H1 (cell line): ENCODE measurements around the gene CISH. TPM values are rescaled to one million over a fixed set of nuclear protein-coding genes. Genes with fewer than 3 reads are reported as not detected.

ENCODE experiments used
- EP300 ChIP-seq, 2 experiments: IDR thresholded peaks; 1 replicate in 1 of 2; 2 replicates in 1 of 2; pipeline ENCODE4 v1.6.1; 2011 to 2012; ENCODE audit warnings: low read depth in 2 of 2, low read length in 2 of 2, mild to moderate bottlenecking in 2 of 2, borderline replicate concordance in 1 of 2, inconsistent platforms in 1 of 2, moderate library complexity in 1 of 2
- SUZ12 ChIP-seq: fragments of 200-600 bp; sonication (generic); IDR thresholded peaks from 2 replicates; pipeline ENCODE4 v1.6.1; 2012; ENCODE audit warnings: mild to moderate bottlenecking, inconsistent platforms, low read length, moderate library complexity, mixed read lengths
- ZNF274 ChIP-seq: IDR thresholded peaks from 2 replicates; pipeline ENCODE4 v1.7.0; 2012; ENCODE audit warnings: low read length, borderline replicate concordance; ENCODE audit errors: extremely low read depth
- polyA plus RNA-seq, 7 experiments: library from polyadenylated mRNA; depleted of rRNA in 3 of 7; stranded (reverse) in 5 of 7; unstranded in 2 of 7; fragments of >200 nt in 5 of 7; fragments of 200-250 nt in 2 of 7; gene quantifications; 1 replicate in 5 of 7; 2 replicates in 1 of 7; 4 replicates in 1 of 7; pipeline versions ENCODE4 v1.2.1 to v1.2.3, GENCODE V29; 2011 to 2013; ENCODE audit warnings: missing spikeins in 2 of 7, mixed read lengths in 2 of 7
- total RNA-seq: library from RNA; stranded (reverse); fragmentation: NEBNext Ultra II Directional; extraction: Animal tissue kit (Norgen Biotek cat#: 25700); gene quantifications from 2 replicates; pipeline ENCODE4 v1.2.1, GENCODE V29; 2021
- TF ChIP-seq, protein P1 (sequence below): fragments of 300-600 bp; sonication (generic); IDR thresholded peaks from 2 replicates; pipeline ENCODE4 v1.7.1; 2012; ENCODE audit warnings: low read length, moderate library complexity, mild to moderate bottlenecking, inconsistent platforms; ENCODE audit not compliant: insufficient replicate concordance

CISH gene
- total and polyA plus RNA-seq, 2 of the 8 experiments (the other 6 are each of a cell fraction or from before 2014, with no cell fraction given) = 1.9 to 2.2 TPM

DNA sequence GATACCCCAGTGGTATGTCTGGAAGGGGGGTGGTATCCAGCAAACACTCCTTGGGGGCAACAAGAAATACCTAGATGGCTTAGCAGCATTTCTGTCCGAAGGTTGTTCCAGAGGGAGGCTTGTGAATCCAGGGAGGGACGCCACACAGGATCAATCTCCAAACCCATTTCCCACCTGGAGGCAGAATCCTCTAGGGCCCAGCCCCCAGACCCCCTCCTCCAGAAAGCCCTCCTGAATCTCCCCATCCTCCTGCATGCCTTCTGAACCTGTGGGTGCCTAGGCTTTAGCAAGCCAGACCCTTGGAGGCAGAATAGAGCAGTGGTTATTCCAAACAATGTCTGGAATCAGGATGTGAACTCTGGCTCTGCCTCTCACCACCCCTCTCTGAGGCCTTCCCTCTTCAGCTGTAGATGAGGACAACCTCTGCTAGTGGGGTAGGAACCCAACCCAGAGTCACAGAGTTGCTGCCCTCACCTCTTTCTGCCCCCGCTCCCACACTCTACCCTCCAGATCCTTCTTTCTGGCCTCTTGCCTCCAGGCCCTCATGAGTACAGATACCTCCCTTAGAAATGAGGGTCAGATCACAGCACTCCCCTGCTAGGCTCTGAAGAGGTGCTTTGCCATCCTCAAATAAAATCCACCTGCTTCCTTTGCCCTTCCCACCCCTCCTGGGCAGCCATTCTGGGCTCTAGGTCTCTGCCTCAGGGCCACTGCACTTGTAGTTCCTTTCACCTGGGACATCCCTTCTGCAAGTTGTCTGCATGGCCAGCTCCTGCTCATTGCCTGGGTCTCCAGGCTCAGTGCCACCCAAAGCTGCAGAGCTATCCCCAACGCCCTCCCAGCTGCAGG, 8.1 kb downstream of the CISH start (continued):
- TF ChIP-seq, protein P1, sequence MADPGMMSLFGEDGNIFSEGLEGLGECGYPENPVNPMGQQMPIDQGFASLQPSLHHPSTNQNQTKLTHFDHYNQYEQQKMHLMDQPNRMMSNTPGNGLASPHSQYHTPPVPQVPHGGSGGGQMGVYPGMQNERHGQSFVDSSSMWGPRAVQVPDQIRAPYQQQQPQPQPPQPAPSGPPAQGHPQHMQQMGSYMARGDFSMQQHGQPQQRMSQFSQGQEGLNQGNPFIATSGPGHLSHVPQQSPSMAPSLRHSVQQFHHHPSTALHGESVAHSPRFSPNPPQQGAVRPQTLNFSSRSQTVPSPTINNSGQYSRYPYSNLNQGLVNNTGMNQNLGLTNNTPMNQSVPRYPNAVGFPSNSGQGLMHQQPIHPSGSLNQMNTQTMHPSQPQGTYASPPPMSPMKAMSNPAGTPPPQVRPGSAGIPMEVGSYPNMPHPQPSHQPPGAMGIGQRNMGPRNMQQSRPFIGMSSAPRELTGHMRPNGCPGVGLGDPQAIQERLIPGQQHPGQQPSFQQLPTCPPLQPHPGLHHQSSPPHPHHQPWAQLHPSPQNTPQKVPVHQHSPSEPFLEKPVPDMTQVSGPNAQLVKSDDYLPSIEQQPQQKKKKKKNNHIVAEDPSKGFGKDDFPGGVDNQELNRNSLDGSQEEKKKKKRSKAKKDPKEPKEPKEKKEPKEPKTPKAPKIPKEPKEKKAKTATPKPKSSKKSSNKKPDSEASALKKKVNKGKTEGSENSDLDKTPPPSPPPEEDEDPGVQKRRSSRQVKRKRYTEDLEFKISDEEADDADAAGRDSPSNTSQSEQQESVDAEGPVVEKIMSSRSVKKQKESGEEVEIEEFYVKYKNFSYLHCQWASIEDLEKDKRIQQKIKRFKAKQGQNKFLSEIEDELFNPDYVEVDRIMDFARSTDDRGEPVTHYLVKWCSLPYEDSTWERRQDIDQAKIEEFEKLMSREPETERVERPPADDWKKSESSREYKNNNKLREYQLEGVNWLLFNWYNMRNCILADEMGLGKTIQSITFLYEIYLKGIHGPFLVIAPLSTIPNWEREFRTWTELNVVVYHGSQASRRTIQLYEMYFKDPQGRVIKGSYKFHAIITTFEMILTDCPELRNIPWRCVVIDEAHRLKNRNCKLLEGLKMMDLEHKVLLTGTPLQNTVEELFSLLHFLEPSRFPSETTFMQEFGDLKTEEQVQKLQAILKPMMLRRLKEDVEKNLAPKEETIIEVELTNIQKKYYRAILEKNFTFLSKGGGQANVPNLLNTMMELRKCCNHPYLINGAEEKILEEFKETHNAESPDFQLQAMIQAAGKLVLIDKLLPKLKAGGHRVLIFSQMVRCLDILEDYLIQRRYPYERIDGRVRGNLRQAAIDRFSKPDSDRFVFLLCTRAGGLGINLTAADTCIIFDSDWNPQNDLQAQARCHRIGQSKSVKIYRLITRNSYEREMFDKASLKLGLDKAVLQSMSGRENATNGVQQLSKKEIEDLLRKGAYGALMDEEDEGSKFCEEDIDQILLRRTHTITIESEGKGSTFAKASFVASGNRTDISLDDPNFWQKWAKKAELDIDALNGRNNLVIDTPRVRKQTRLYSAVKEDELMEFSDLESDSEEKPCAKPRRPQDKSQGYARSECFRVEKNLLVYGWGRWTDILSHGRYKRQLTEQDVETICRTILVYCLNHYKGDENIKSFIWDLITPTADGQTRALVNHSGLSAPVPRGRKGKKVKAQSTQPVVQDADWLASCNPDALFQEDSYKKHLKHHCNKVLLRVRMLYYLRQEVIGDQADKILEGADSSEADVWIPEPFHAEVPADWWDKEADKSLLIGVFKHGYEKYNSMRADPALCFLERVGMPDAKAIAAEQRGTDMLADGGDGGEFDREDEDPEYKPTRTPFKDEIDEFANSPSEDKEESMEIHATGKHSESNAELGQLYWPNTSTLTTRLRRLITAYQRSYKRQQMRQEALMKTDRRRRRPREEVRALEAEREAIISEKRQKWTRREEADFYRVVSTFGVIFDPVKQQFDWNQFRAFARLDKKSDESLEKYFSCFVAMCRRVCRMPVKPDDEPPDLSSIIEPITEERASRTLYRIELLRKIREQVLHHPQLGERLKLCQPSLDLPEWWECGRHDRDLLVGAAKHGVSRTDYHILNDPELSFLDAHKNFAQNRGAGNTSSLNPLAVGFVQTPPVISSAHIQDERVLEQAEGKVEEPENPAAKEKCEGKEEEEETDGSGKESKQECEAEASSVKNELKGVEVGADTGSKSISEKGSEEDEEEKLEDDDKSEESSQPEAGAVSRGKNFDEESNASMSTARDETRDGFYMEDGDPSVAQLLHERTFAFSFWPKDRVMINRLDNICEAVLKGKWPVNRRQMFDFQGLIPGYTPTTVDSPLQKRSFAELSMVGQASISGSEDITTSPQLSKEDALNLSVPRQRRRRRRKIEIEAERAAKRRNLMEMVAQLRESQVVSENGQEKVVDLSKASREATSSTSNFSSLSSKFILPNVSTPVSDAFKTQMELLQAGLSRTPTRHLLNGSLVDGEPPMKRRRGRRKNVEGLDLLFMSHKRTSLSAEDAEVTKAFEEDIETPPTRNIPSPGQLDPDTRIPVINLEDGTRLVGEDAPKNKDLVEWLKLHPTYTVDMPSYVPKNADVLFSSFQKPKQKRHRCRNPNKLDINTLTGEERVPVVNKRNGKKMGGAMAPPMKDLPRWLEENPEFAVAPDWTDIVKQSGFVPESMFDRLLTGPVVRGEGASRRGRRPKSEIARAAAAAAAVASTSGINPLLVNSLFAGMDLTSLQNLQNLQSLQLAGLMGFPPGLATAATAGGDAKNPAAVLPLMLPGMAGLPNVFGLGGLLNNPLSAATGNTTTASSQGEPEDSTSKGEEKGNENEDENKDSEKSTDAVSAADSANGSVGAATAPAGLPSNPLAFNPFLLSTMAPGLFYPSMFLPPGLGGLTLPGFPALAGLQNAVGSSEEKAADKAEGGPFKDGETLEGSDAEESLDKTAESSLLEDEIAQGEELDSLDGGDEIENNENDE = no peak
- TF ChIP-seq EP300 (IDR thresholded peaks at IDR 0.05; ENCODE audit: borderline replicate concordance in 1 of 2, low read depth in 2 of 2, low read length in 2 of 2) (no peak), ZNF274 (no peak), SUZ12 (no peak)
- TF ChIP-seq, all 59 proteins: peak for 0
